H9 (cell line): ENCODE results near the gene RBM7. TPM values are rescaled to one million over a fixed set of nuclear protein-coding genes. Genes with fewer than 3 reads are reported as not detected.

Experiments used
- DNase-seq: peaks from one replicate; pipeline ENCODE4 v3.0.0-alpha.2; 2017
- H2AFZ ChIP-seq: one replicate; pipeline ENCODE4 v1.6.1; 2013; ENCODE audit warnings: mild to moderate bottlenecking, low read length, control low read depth, moderate library complexity
- H2AK5ac ChIP-seq: 2 replicates; pipeline ENCODE4 v1.6.1; 2013; ENCODE audit warnings: low read length, control low read depth, mixed read lengths; ENCODE audit not compliant: insufficient read length
- H2BK120ac ChIP-seq: one replicate; pipeline ENCODE4 v1.6.1; 2013; ENCODE audit warnings: low read depth, mild to moderate bottlenecking, low read length, control low read depth, inconsistent platforms; ENCODE audit not compliant: poor library complexity, severe bottlenecking
- H2BK12ac ChIP-seq: 2 replicates; pipeline ENCODE4 v1.6.1; 2013; ENCODE audit warnings: low read length, control low read depth, mixed read lengths, low read depth; ENCODE audit not compliant: insufficient read length
- H2BK15ac ChIP-seq: 2 replicates; pipeline ENCODE4 v1.6.1; 2013; ENCODE audit warnings: low read depth, low read length, control low read depth
- H2BK20ac ChIP-seq: one replicate; pipeline ENCODE4 v1.6.1; 2013; ENCODE audit warnings: low read depth, mild to moderate bottlenecking, low read length, control low read depth, inconsistent platforms; ENCODE audit not compliant: poor library complexity, severe bottlenecking
- H2BK5ac ChIP-seq: 2 replicates; pipeline ENCODE4 v1.6.1; 2013; ENCODE audit warnings: low read length, control low read depth, mixed read lengths; ENCODE audit not compliant: insufficient read length
- H3K14ac ChIP-seq: 2 replicates; pipeline ENCODE4 v1.6.1; 2013; ENCODE audit warnings: low read length, control low read depth; ENCODE audit not compliant: insufficient read depth
- H3K18ac ChIP-seq: 2 replicates; pipeline ENCODE4 v1.6.1; 2013; ENCODE audit warnings: low read depth, mild to moderate bottlenecking, mixed read lengths, low read length, control low read depth; ENCODE audit not compliant: insufficient read length
- H3K23ac ChIP-seq: 2 replicates; pipeline ENCODE4 v1.6.1; 2013; ENCODE audit warnings: low read length, control low read depth, mixed read lengths, low read depth; ENCODE audit not compliant: insufficient read length
- H3K23me2 ChIP-seq: 2 replicates; pipeline ENCODE4 v1.6.1; 2013; ENCODE audit warnings: low read depth, mild to moderate bottlenecking, mixed read lengths, low read length, control low read depth; ENCODE audit not compliant: insufficient read length, poor library complexity, severe bottlenecking
- H3K27ac ChIP-seq: 2 replicates; pipeline ENCODE4 v1.5.1; 2013; ENCODE audit warnings: low read length, control low read depth, mixed read lengths, low read depth; ENCODE audit not compliant: insufficient read length
- H3K27me3 ChIP-seq: 2 replicates; pipeline ENCODE4 v1.6.1; 2013; ENCODE audit warnings: low read length, control low read depth, inconsistent platforms; ENCODE audit not compliant: insufficient read depth
- H3K4ac ChIP-seq: 2 replicates; pipeline ENCODE4 v1.6.1; 2013; ENCODE audit warnings: low read depth, mild to moderate bottlenecking, control low read depth, inconsistent platforms, low read length, moderate library complexity
- H3K4me1 ChIP-seq: 2 replicates; pipeline ENCODE4 v1.6.1; 2013; ENCODE audit warnings: low read length, control low read depth, inconsistent platforms; ENCODE audit not compliant: insufficient read depth
- H3K4me2 ChIP-seq: 2 replicates; pipeline ENCODE4 v1.6.1; 2013; ENCODE audit warnings: low read length, control low read depth, mixed read lengths; ENCODE audit not compliant: insufficient read length, insufficient read depth
- H3K56ac ChIP-seq: 2 replicates; pipeline ENCODE4 v1.6.1; 2013; ENCODE audit warnings: low read depth, mild to moderate bottlenecking, mixed read lengths, low read length, control low read depth; ENCODE audit not compliant: insufficient read length
- H3K79me1 ChIP-seq: 2 replicates; pipeline ENCODE4 v1.6.1; 2013; ENCODE audit warnings: low read depth, mild to moderate bottlenecking, moderate library complexity, low read length, control low read depth, inconsistent platforms; ENCODE audit not compliant: insufficient read depth, poor library complexity, severe bottlenecking
- H3K79me2 ChIP-seq: 2 replicates; pipeline ENCODE4 v1.6.1; 2013; ENCODE audit warnings: low read length, control low read depth, inconsistent platforms; ENCODE audit not compliant: insufficient read depth
- H3K9ac ChIP-seq: 2 replicates; pipeline ENCODE4 v1.6.1; 2013; ENCODE audit warnings: low read length, control low read depth, mixed read lengths; ENCODE audit not compliant: insufficient read length; ENCODE audit errors: extremely low read depth
- H3K9me3 ChIP-seq: one replicate; pipeline ENCODE4 v1.6.1; 2013; ENCODE audit warnings: low read depth, low read length, inconsistent platforms; ENCODE audit not compliant: control insufficient read depth
- H3T11ph ChIP-seq: one replicate; pipeline ENCODE4 v1.6.1; 2013; ENCODE audit warnings: mild to moderate bottlenecking, low read length, control low read depth, inconsistent platforms
- H4K20me1 ChIP-seq: one replicate; pipeline ENCODE4 v1.6.1; 2013; ENCODE audit not compliant: control insufficient read depth, insufficient read length, insufficient read depth
- H4K5ac ChIP-seq: 2 replicates; pipeline ENCODE4 v1.6.1; 2013; ENCODE audit warnings: low read depth, mild to moderate bottlenecking, mixed read lengths, low read length, control low read depth; ENCODE audit not compliant: insufficient read length
- H4K8ac ChIP-seq: replicated peaks from 2 replicates; pipeline ENCODE4 v1.6.1; 2013; ENCODE audit warnings: low read length, control low read depth, mixed read lengths, low read depth; ENCODE audit not compliant: insufficient read length
- H4K91ac ChIP-seq: 2 replicates; pipeline ENCODE4 v1.6.1; 2013; ENCODE audit warnings: low read depth, mild to moderate bottlenecking, moderate library complexity, mixed read lengths, low read length, control low read depth; ENCODE audit not compliant: insufficient read length
- H3K27ac Mint-ChIP-seq, 3 experiments: 2 replicates in 2 of 3; 3 replicates in 1 of 3; pipeline ENCODE4 v1.8.0; 2020 to 2021; ENCODE audit warnings: mixed read lengths in 3 of 3, mild to moderate bottlenecking in 1 of 3, moderate library complexity in 1 of 3
- H3K27me3 Mint-ChIP-seq: 2 replicates; pipeline ENCODE4 v1.8.0; 2021; ENCODE audit warnings: low read depth, mild to moderate bottlenecking, moderate library complexity, mixed read lengths
- H3K36me3 Mint-ChIP-seq, 3 experiments: 2 replicates in 2 of 3; 3 replicates in 1 of 3; pipeline ENCODE4 v1.8.0; 2020 to 2021; ENCODE audit warnings: low read depth in 3 of 3, mixed read lengths in 3 of 3; ENCODE audit not compliant: insufficient read depth in 1 of 3
- H3K4me1 Mint-ChIP-seq, 2 experiments: 2 replicates each; pipeline ENCODE4 v1.8.0; 2020; ENCODE audit warnings: mixed read lengths in 2 of 2
- H3K4me3 Mint-ChIP-seq, 2 experiments: 2 replicates in 1 of 2; 3 replicates in 1 of 2; pipeline ENCODE4 v1.8.0; 2020 to 2021; ENCODE audit warnings: mild to moderate bottlenecking in 2 of 2, mixed read lengths in 2 of 2, moderate library complexity in 1 of 2
- H3K9me3 Mint-ChIP-seq, 2 experiments: 2 replicates in 1 of 2; 3 replicates in 1 of 2; pipeline ENCODE4 v1.8.0; 2020; ENCODE audit warnings: mild to moderate bottlenecking in 2 of 2, mixed read lengths in 2 of 2, moderate library complexity in 1 of 2
- WGBS: extraction: QIAGEN DNeasy Blood & Tissue Kit; methylation state at CpG from one replicate; pipeline ENCODE4 v1.1.7; 2013; ENCODE audit warnings: missing lambda C conversion rate, low lambda C conversion rate, mixed read lengths; ENCODE audit not compliant: insufficient read length; ENCODE audit errors: extremely low coverage; 5-methylcytosine and 5-hydroxymethylcytosine counted together
- total RNA-seq: library from RNA; stranded (reverse); gene quantifications from 2 replicates; pipeline ENCODE4 v1.2.1, GENCODE V29; 2021
- TF ChIP-seq, protein P1 (sequence below): fragments of 200-600 bp; sonication (generic); conservative IDR thresholded peaks from 3 replicates; pipeline ENCODE4 v1.8.0; 2021; ENCODE audit warnings: antibody characterized with exemption, mild to moderate bottlenecking

The RBM7 gene
- total RNA-seq, 1 experiment from 2014 or later: 56.4 TPM

DNA sequence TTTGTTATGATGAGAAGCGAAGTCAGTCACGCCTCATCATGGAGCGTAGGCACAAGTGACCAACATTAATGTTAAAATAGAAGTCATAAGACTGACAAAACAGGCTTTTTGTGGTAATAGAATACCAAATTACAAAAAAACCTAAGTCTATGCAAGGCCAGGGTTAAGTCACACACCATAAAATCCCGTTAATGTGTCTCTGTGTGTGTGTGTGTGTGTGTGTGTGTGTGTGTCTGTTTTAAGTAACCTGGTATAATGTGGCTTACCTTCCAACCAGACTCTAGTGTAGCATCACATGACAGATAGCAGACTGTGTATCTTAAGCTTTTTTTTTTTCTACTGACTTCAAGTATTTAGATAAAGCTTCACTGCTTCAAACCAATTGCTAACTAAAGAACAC is 38.1 kb upstream of the RBM7 start:
- TF ChIP-seq, protein P1, sequence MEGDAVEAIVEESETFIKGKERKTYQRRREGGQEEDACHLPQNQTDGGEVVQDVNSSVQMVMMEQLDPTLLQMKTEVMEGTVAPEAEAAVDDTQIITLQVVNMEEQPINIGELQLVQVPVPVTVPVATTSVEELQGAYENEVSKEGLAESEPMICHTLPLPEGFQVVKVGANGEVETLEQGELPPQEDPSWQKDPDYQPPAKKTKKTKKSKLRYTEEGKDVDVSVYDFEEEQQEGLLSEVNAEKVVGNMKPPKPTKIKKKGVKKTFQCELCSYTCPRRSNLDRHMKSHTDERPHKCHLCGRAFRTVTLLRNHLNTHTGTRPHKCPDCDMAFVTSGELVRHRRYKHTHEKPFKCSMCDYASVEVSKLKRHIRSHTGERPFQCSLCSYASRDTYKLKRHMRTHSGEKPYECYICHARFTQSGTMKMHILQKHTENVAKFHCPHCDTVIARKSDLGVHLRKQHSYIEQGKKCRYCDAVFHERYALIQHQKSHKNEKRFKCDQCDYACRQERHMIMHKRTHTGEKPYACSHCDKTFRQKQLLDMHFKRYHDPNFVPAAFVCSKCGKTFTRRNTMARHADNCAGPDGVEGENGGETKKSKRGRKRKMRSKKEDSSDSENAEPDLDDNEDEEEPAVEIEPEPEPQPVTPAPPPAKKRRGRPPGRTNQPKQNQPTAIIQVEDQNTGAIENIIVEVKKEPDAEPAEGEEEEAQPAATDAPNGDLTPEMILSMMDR: no peak
- no peak overlapping the region for H2BK15ac ChIP-seq
- H3K4me1 Mint-ChIP-seq: peaks cover 4 to 15% of the 10 kb centered on the region in 2 experiments

More for the DNA sequence above, 38.1 kb upstream of the RBM7 start:
- H3K23me2 ChIP-seq: no peaks in the 10 kb centered on the region
- no peaks in the 10 kb centered on the region for H3K79me2 ChIP-seq
- no peak overlapping the region for H3T11ph ChIP-seq
- Mint-ChIP-seq H3K4me3 (no peak overlapping the region), H3K9me3 (no peaks in the 10 kb centered on the region), H3K27me3 (no peaks in the 10 kb centered on the region), H3K36me3 (no peaks in the 10 kb centered on the region), H3K27ac (no peak overlapping the region)
- no peak overlapping the region for H2BK12ac ChIP-seq
- no peak overlapping the region for H3K9ac ChIP-seq
- no peak for DNase-seq
- H2BK5ac ChIP-seq: no peak overlapping the region
- no peak overlapping the region for H3K27ac ChIP-seq
- no peaks in the 10 kb centered on the region for H4K20me1 ChIP-seq
- WGBS: no CpG with 5 or more reads among the region's 4 CpGs
- no peaks in the 10 kb centered on the region for H3K27me3 ChIP-seq
- no peaks in the 10 kb centered on the region for H3K9me3 ChIP-seq
- H3K79me1 ChIP-seq: no peaks in the 10 kb centered on the region
- no peak overlapping the region for H2BK20ac ChIP-seq
- no peak overlapping the region for H3K56ac ChIP-seq
- H3K4ac ChIP-seq: no peak overlapping the region
- no peak overlapping the region for H4K91ac ChIP-seq
- no peak overlapping the region for H3K18ac ChIP-seq
- no peak overlapping the region for H4K5ac ChIP-seq
- H3K4me1 ChIP-seq: no peaks in the 10 kb centered on the region; the same call in 1 of the 2 replicates
- H4K8ac ChIP-seq: no peak overlapping the region
- H2BK120ac ChIP-seq: no peak overlapping the region
- no peak overlapping the region for H3K14ac ChIP-seq
- H3K23ac ChIP-seq: no peak overlapping the region
- no peak overlapping the region for H2AK5ac ChIP-seq
- no peak overlapping the region for H2AFZ ChIP-seq
- H3K4me2 ChIP-seq: no peak overlapping the region
